HCT116 (cell line): Measurements from ENCODE around the gene TARBP2.

Experiments used
- EGR1 ChIP-seq: IDR thresholded peaks from 2 replicates; pipeline ENCODE4 v1.6.1; 2012; ENCODE audit warnings: low read depth
- EZH2 ChIP-seq: fragments of 200-600 bp; sonication (generic); IDR thresholded peaks from 2 replicates; pipeline ENCODE4 v1.6.1; 2017; ENCODE audit warnings: antibody characterized with exemption, mixed run types
- EZH2phosphoT487 ChIP-seq: fragments of 200-600 bp; IDR thresholded peaks from 2 replicates; pipeline ENCODE4 v1.6.1; 2018; ENCODE audit warnings: antibody characterized with exemption, borderline replicate concordance
- POLR2A ChIP-seq: IDR thresholded peaks from 2 replicates; pipeline ENCODE4 v1.7.0; 2011; ENCODE audit warnings: borderline replicate concordance; ENCODE audit not compliant: insufficient read depth, insufficient read length; ENCODE audit errors: extremely low read depth
- POLR2AphosphoS5 ChIP-seq: IDR thresholded peaks from 2 replicates; pipeline ENCODE4 v1.6.1; 2011; ENCODE audit warnings: mild to moderate bottlenecking, low read depth, low read length, moderate library complexity
- SIN3A ChIP-seq: IDR thresholded peaks from 2 replicates; pipeline ENCODE4 v1.6.1; 2012; ENCODE audit warnings: low read depth
- SP1 ChIP-seq: IDR thresholded peaks from 2 replicates; pipeline ENCODE4 v1.6.1; 2012; ENCODE audit warnings: low read depth
- ZFX ChIP-seq: fragments of 450-650 bp; IDR thresholded peaks from 2 replicates; pipeline ENCODE4 v1.6.1; 2017
- TF ChIP-seq, protein P1 (sequence below), 3 experiments: fragments of 200-600 bp in 1 of 3; sonication (generic) in 1 of 3; IDR thresholded peaks in 2 of 3; conservative IDR thresholded peaks in 1 of 3; 2 replicates each; pipeline ENCODE4 v1.5.1; 2012 to 2017; ENCODE audit warnings: low read depth in 2 of 3, low read length in 2 of 3, antibody characterized with exemption in 1 of 3, borderline replicate concordance in 1 of 3, control low read depth in 1 of 3, mild to moderate bottlenecking in 1 of 3, mixed read lengths in 1 of 3, mixed run types in 1 of 3, moderate library complexity in 1 of 3; ENCODE audit not compliant: insufficient read depth in 1 of 3
- TF ChIP-seq, protein P2 (sequence below): IDR thresholded peaks from 2 replicates; pipeline ENCODE4 v1.6.1; 2012

DNA sequence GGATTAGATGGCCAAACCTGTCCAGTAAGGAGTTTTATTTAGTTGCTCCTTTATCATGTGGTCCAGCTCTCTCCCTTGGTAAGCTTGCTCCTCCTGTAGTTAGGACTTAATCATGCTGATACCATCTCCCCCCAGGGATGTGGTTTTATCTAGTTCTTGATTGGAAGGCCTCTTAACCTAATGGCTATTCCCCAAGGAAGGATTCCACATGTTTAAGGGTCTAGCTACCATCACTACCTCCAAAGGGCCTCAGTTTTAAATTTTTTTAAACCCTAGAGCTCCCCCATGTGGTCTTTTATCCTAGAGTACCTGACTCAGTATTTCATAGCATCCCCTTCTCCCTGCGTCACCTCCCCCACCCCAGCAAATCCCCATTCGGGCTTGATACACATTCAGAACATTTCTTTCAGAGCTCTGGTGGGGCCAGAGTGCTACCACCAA, 24.3 kb upstream of the TARBP2 start:
- TF ChIP-seq SIN3A (no peak), POLR2A (no peak), SP1 (no peak), POLR2AphosphoS5 (no peak), EZH2 (no peak), ZFX (no peak), EGR1 (no peak), EZH2phosphoT487 (no peak)
- TF ChIP-seq, protein P1, sequence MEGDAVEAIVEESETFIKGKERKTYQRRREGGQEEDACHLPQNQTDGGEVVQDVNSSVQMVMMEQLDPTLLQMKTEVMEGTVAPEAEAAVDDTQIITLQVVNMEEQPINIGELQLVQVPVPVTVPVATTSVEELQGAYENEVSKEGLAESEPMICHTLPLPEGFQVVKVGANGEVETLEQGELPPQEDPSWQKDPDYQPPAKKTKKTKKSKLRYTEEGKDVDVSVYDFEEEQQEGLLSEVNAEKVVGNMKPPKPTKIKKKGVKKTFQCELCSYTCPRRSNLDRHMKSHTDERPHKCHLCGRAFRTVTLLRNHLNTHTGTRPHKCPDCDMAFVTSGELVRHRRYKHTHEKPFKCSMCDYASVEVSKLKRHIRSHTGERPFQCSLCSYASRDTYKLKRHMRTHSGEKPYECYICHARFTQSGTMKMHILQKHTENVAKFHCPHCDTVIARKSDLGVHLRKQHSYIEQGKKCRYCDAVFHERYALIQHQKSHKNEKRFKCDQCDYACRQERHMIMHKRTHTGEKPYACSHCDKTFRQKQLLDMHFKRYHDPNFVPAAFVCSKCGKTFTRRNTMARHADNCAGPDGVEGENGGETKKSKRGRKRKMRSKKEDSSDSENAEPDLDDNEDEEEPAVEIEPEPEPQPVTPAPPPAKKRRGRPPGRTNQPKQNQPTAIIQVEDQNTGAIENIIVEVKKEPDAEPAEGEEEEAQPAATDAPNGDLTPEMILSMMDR (IDR thresholded peaks at IDR 0.05 in 2 of 3, conservative IDR thresholded peaks at IDR 0.05 in 1 of 3; ENCODE audit: borderline replicate concordance in 1 of 3, insufficient read depth in 1 of 3, low read depth in 2 of 3, low read length in 2 of 3) = peak; percentile 25 to 53 (median 39); a peak in 5 of 6 replicates
- TF ChIP-seq, protein P2, sequence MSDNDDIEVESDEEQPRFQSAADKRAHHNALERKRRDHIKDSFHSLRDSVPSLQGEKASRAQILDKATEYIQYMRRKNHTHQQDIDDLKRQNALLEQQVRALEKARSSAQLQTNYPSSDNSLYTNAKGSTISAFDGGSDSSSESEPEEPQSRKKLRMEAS = no peak
